Stimulated activated naive CD4-positive, alpha-beta T cell treated with Interleukin-2 at 50 U/mL for 16 hours (primary cell): ENCODE measurements around the gene MSI1.
A peak's percentile ranks its signal among the peaks of the same experiment; 100 is the strongest.

Source experiments
- DNase-seq: peaks from one replicate; lab custom pipeline; 2025; lab: John Stamatoyannopoulos, UW

Gene MSI1

DNA sequence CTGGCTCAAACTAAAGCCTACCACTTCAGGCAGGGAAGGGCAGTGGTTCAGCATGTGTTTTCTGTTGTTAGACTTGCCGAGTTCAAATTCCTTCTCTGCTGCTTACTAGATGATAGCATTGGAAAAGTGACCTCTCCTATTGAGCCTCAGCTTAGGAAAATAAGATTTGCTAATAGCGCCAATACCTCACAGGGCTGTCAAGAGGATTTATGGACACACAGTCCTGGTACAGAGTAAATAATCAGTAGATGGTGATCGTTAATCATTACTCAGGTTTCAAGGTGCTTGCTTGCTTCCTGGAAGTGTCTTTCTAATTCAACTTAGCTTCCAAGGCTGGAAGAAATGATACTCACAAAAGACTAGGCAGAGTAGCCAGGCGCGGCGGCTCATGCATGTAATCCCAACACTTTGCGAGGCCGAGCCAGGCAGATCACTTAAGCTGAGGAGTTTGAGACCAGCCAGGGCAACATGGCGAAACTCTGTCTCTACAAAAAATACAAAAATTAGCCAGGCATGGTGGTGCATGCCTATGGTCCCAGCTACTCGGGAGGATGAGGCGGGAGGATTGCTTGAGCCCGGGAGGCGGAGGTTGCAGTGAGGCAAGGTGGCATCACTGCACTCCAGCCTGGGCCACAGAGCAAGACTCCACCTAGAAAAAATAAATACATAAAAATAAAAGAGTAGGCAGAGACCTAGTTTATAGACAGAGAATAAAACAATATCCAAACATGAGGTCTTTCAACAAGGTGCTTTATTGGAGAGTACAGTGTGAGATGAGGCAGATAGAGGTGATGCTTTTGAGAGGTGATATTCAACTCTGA lies 47.4 kb downstream of the MSI1 start:
- no peak for DNase-seq

DNA sequence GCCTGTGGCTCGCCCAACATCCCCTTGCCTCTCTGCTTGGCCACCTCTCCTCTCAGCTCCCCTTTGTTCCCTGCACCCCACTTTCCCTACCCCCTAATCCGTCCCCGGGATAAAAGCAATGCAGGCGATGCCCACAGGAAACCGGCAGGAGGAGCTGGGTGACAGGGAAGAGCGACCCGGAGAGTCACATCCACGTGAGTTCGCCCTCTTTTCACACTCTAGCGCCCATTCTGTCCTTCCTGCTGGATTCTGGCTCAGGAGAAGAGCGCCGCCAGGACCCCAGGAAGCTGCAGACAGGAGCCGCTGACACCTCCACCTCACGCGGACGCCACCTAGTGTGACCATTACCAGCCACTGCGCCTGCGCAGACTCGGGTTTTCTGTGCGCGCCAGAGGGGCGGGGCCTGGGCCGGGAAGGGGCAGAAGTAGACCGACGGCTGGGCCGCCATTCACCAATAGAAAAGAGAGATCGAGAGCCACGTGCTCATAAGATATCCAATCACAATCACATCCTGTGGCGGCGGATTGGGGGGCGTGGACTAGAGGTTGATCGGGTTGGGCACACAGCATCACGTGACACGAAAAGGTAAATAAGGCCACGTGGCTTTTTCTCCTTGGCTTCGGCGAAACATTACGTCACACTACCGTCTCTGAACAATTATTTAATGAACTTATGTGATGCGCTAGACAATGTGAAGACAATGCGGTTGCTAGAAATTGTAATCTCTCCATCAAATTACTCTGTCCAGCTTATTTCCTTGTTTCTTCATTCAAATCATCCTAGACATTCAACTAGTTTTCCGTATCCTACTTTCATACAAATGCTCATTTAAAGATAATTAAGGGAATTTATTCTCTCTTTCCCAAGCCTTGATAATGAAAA lies 51.5 kb downstream of the MSI1 start:
- DNase-seq: peak; percentile 99

DNA sequence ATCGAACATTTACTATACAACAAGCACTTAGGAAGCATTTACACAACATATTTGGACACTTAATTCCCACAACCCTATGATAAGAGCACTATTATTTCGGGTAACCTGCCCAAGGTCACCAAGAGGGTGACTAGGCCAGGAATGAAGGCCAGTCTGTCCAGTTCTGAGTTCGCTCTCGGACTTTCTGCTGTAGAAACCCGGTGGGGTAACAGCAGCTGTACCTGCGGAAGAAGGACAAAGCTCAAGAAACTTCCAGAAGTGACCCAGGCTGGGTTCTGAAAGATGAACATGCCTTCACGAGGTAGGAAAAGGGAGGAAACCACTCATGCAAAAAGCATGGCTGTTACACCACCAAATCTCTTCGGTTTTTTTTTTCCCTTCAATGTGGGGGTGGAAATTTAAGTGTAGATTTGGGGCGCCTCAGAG lies 52.2 kb downstream of the MSI1 start:
- no peak for DNase-seq

DNA sequence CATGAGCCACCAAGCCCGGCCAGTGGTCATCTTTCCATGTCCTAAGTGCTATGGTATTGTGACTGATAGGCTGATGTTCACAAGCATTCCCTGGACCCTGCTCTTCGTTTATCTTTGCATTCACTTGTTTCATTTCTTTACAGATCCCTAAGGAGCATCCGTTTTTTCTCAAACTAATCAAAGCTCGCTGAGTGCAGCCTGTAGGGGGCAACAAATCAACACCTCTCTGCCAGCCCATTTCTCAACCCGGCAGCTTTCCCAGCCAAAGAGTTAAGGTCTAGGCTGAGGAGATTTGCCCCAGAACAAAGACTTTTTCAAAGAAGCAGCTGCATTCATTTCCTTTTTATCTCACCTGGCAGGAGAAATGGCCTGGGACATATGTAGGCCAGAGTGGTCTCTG lies 54.7 kb downstream of the MSI1 start:
- no peak for DNase-seq

DNA sequence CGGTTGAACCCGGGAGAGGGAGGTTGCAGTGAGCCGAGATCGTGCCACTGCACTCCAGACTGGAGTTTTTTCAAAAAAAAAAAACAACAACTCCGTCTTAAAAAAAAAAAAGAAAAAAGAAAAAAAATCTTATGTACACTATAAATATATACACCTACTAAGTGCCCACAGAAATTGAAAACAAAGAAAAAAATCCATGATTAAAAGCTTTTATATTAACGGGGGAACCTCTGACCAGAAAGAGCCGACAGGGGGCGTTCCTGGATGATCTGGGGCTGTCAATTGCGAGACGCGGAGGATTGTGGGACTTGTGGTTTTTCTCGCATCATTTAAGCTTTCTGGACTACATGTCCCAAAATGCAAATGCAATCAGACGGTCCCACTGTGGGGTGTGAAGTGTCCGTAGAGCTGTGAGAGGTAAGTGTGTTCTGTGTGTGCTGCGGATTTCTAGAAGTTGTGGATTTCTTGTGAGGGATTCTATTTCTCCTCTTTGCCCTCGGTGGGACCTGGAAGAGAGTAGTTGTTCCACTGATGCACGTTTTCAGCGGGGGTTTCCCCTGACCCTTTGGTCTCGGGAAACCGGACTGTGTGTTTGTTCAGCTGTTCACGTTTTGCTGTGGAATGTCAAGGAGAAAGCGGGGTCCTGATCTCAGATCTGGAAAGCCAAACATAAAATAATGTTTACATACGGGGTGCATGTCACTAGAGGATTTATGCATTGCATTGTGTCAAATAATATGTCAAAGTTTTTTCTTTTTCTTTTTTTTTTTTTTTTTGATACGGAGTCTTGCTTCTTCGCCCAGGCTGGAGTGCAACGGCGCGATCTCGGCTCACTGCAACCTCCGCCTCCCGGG lies 66.8 kb downstream of the MSI1 start, which contains the start of gene SIRT4:
Gene SIRT4 (plus strand): TSS at position 360 of the 854 bp plus-strand sequence. CDS start 1,241 bp downstream, outside the sequence.
- peak; percentile 88 for DNase-seq

DNA sequence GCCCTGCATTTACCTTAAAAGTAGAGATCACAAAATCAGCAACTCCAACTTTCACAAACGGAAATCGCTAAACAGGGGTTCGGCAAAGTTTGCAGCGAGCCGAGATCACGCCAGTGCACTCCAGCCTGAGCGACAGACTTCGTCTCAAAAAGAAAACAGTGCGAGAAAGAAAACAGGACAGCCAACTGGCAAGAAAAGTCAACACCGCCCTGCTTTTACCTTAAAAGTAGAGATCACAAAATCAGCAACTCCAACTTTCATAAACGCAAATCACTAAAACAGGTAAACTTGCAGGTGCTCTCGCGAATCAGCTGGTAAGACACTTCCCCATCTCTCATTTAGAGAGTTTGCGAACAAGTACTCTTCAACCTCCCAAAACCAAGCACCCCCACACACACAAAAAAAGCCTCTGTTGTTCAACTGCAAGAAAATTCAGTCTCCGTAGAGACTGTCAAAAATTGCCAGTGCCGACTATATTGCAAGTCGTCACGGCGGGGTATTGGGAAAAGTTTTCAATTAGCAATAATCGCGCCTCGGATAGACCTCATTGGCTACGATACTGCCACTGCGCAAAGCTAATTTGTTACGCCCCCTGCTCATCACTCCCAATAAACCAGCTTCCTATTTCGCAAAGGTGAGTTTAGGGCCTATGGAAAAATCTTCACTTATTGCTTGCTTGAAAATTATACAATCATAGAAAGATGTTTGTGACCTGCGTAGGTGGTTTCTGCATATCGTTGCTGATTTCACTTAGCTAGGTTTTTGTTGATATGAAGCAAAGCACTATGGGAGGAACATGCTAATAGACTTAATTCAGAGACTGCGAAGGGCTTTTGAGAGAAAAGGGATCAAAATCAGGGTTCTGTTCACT lies 76.1 kb downstream of the MSI1 start, which contains the start of gene RNU4-1:
Gene RNU4-1 (minus strand): TSS at position 577 of the 871 bp plus-strand sequence.
- peak; percentile 69 for DNase-seq

DNA sequence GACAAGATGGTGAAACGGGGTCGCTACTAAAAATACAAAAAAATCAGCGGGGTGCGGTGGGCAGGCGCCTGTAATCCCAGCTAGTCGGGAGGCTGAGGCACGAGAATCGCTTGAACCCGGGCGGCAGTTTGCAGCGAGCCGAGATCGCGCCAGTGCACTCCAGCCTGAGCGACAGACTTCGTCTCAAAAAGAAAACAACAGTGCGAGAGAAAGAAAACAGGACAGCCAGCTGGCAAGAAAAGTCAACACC lies 76.6 kb downstream of the MSI1 start:
- peak; percentile 27 for DNase-seq
